K562 (cell line): ENCODE results near the gene KIF26A. TPM values are rescaled to one million over a fixed set of nuclear protein-coding genes. Genes with fewer than 3 reads are reported as not detected.

Source experiments
- ATAC-seq: fragments of 200-7000 bp; cut with Tn5 transposase; 3 replicates; pipeline ENCODE4 v1.9.1; 2020; ENCODE audit warnings: moderate library complexity
- BruUV-seq: library from RNA; stranded (reverse); fragments of 400-500 nt; replicated peaks from 2 replicates; lab custom pipeline; 2021; lab: Mats Ljungman, UMichigan
- CTCF ChIA-PET: fragments of 300-600 bp; formaldehyde crosslinking; extraction: SDS; loops from one replicate; lab custom pipeline; 2021; ENCODE audit warnings: low intra/inter-chr PET ratio; lab: Yijun Ruan, JAX
- POLR2A ChIA-PET: fragments of 300-600, 350-650 bp; sonication (Branson Sonifier 250); formaldehyde crosslinking; extraction: SDS; loops from one replicate; lab custom pipeline; 2021; ENCODE audit warnings: antibody characterized with exemption, inconsistent platforms; lab: Yijun Ruan, JAX
- DNase-seq, 4 experiments: peaks; one replicate each; pipeline versions ENCODE4 v3.0.0 to v3.0.0-alpha.2; 2011 to 2018; ENCODE audit warnings: low spot score in 3 of 4, mixed read lengths in 3 of 4; ENCODE audit errors: extremely low read depth in 1 of 4
- FAIRE-seq: peaks from 2 replicates; lab custom pipeline; 2011; peaks lifted over from hg19 to GRCh38; lab: Jason Lieb, UNC
- H2AFZ ChIP-seq: 2 replicates; pipeline ENCODE4 v1.6.0; 2011; ENCODE audit warnings: low read depth, low read length, control low read depth, inconsistent platforms
- H3K27ac ChIP-seq: fragments of 200-600 bp; 3 replicates; pipeline ENCODE4 v1.8.0; 2011; ENCODE audit warnings: low read depth, mild to moderate bottlenecking, control low read depth, inconsistent platforms, low read length, moderate library complexity, mixed read lengths; ENCODE audit errors: extremely low read depth
- H3K27me3 ChIP-seq, 2 experiments: fragments of 300-600 bp in 1 of 2; 2 replicates in 1 of 2; 3 replicates in 1 of 2; pipeline versions ENCODE4 v1.6.0 to v1.8.0; 2011; ENCODE audit warnings: inconsistent platforms in 2 of 2, low read length in 2 of 2, mild to moderate bottlenecking in 1 of 2, mixed read lengths in 1 of 2, moderate library complexity in 1 of 2; ENCODE audit not compliant: control insufficient read depth in 2 of 2, insufficient read depth in 2 of 2
- H3K36me3 ChIP-seq: fragments of 300-600 bp; 3 replicates; pipeline ENCODE4 v1.8.0; 2011; ENCODE audit warnings: mild to moderate bottlenecking, low read length, inconsistent platforms; ENCODE audit not compliant: control insufficient read depth, insufficient read depth
- H3K4me1 ChIP-seq, 2 experiments: fragments of 200-600 bp in 1 of 2; replicated peaks in 1 of 2; 2 replicates in 1 of 2; 3 replicates in 1 of 2; pipeline versions ENCODE4 v1.5.1 to v1.8.0; 2011; ENCODE audit warnings: inconsistent platforms in 2 of 2, low read length in 2 of 2, mild to moderate bottlenecking in 1 of 2, mixed read lengths in 1 of 2, moderate library complexity in 1 of 2; ENCODE audit not compliant: control insufficient read depth in 2 of 2, insufficient read depth in 2 of 2
- H3K4me2 ChIP-seq: 2 replicates; pipeline ENCODE4 v1.6.1; 2011; ENCODE audit warnings: low read length, control low read depth, inconsistent platforms, mixed read lengths; ENCODE audit not compliant: insufficient read depth
- H3K4me3 ChIP-seq: fragments of 200-600 bp; sonication (generic), shearing (Covaris generic); 2 replicates; pipeline ENCODE4 v1.5.1; 2016; ENCODE audit warnings: control low read depth, inconsistent platforms
- H3K79me2 ChIP-seq: fragments of 200-600 bp; 3 replicates; pipeline ENCODE4 v1.8.0; 2011; ENCODE audit warnings: low read length, inconsistent platforms; ENCODE audit not compliant: control insufficient read depth, insufficient read depth
- H3K9ac ChIP-seq, 2 experiments: 2 replicates each; pipeline versions ENCODE4 v1.6.0 to v1.6.1; 2011; ENCODE audit warnings: low read depth in 2 of 2, low read length in 2 of 2, control low read depth in 1 of 2, inconsistent platforms in 1 of 2, mild to moderate bottlenecking in 1 of 2, mixed read lengths in 1 of 2; ENCODE audit not compliant: insufficient read depth in 1 of 2
- H3K9me1 ChIP-seq: one replicate; pipeline ENCODE4 v1.6.0; 2011; ENCODE audit warnings: inconsistent platforms, mild to moderate bottlenecking, low read length, moderate library complexity; ENCODE audit not compliant: control insufficient read depth, insufficient read depth
- H3K9me3 ChIP-seq: replicated peaks from 2 replicates; pipeline ENCODE4 v1.5.1; 2011; ENCODE audit warnings: low read depth, low read length, inconsistent platforms; ENCODE audit not compliant: control insufficient read depth, insufficient read depth
- H4K20me1 ChIP-seq: replicated peaks from 2 replicates; pipeline ENCODE4 v1.6.1; 2011; ENCODE audit warnings: low read length, inconsistent platforms, mixed read lengths; ENCODE audit not compliant: control insufficient read depth, insufficient read depth
- FOXA1 ChIP-seq: fragments of 450-650 bp; IDR thresholded peaks from 2 replicates; pipeline ENCODE4 v1.6.1; 2016; ENCODE audit warnings: mild to moderate bottlenecking, borderline replicate concordance
- LEF1 ChIP-seq: fragments of 450-650 bp; IDR thresholded peaks from 2 replicates; pipeline ENCODE4 v1.6.1; 2016; ENCODE audit warnings: mild to moderate bottlenecking
- ZNF695 ChIP-seq: fragments of 450-650 bp; formaldehyde crosslinking; IDR thresholded peaks from 2 replicates; pipeline ENCODE4 v1.4.0; 2020; ENCODE audit warnings: mild to moderate bottlenecking, moderate library complexity
- ZNF766 ChIP-seq: fragments of 200-800 bp; sonication (Bioruptor generic); conservative IDR thresholded peaks from 2 replicates; pipeline ENCODE4 v1.6.1; 2016; ENCODE audit warnings: missing genetic modification characterization, missing compliant biosample characterization
- ZNF77 ChIP-seq: fragments of 250-450 bp; sonication (Bioruptor Pico); IDR thresholded peaks from 2 replicates; pipeline ENCODE4 v1.5.0; 2020
- WGBS: fragments of 100-300 bp; shearing (Covaris generic); methylation state at CpG from one replicate; pipeline ENCODE4 v1.1.6; 2016; ENCODE audit warnings: low coverage, mixed read lengths; ENCODE audit not compliant: insufficient coverage; ENCODE audit errors: missing lambda C conversion rate; 5-methylcytosine and 5-hydroxymethylcytosine counted together
- in situ Hi-C: fragments of 300-500 bp; cut with MboI; formaldehyde crosslinking; loops from 4 replicates; pipeline ENCODE4 v1.15.0; 2018; ENCODE audit warnings: inconsistent platforms, mixed read lengths
- intact Hi-C: fragments of 100-400 bp; cut with micrococcal nuclease; formaldehyde crosslinking; loops from 2 replicates; pipeline ENCODE4 v1.14.2; 2022
- polyA plus RNA-seq, 8 experiments: library from polyadenylated mRNA; depleted of rRNA in 4 of 8; stranded (reverse) in 5 of 8; unstranded in 3 of 8; fragments of >200 nt; fragmentation: Nextera tagmentation in 2 of 8; fragmentation: Illumina TruSeq in 1 of 8; extraction: Ambion mirVana in 2 of 8; extraction: Trizol in 1 of 8; gene quantifications; 2 replicates each; pipeline versions ENCODE4 v1.2.1 to v1.2.3, GENCODE V29; 2011 to 2014; ENCODE audit warnings: inconsistent platforms in 1 of 8, missing spikeins in 1 of 8
- total RNA-seq, 7 experiments: library from RNA; depleted of rRNA in 6 of 7; stranded (reverse); fragments of >200 nt in 6 of 7; fragmentation: Illumina TruSeq in 2 of 7; extraction: Trizol in 2 of 7; gene quantifications; 2 replicates each; pipeline versions ENCODE4 v1.2.1 to v1.2.3, GENCODE V29; 2011 to 2021; ENCODE audit warnings: low replicate concordance in 1 of 7
- TF ChIP-seq, protein P1 (sequence below): IDR thresholded peaks from 2 replicates; pipeline ENCODE4 v1.6.1; 2011; ENCODE audit not compliant: insufficient read length; ENCODE audit errors: extremely low read depth
- TF ChIP-seq, protein P2 (sequence below): fragments of 450-650 bp; formaldehyde crosslinking; IDR thresholded peaks from 2 replicates; pipeline ENCODE4 v1.4.0; 2022; ENCODE audit warnings: mild to moderate bottlenecking, moderate library complexity
- TF ChIP-seq, protein P3 (sequence below): sonication (generic); formaldehyde crosslinking; IDR thresholded peaks from 2 replicates; pipeline ENCODE4 v1.8.1; 2022; ENCODE audit warnings: missing genetic modification reagents

Gene KIF26A
- total and polyA plus RNA-seq, 9 of the 15 experiments (the other 6 are each of a cell fraction or from before 2014, with no cell fraction given) = 0.04 TPM; not detected in 8

DNA sequence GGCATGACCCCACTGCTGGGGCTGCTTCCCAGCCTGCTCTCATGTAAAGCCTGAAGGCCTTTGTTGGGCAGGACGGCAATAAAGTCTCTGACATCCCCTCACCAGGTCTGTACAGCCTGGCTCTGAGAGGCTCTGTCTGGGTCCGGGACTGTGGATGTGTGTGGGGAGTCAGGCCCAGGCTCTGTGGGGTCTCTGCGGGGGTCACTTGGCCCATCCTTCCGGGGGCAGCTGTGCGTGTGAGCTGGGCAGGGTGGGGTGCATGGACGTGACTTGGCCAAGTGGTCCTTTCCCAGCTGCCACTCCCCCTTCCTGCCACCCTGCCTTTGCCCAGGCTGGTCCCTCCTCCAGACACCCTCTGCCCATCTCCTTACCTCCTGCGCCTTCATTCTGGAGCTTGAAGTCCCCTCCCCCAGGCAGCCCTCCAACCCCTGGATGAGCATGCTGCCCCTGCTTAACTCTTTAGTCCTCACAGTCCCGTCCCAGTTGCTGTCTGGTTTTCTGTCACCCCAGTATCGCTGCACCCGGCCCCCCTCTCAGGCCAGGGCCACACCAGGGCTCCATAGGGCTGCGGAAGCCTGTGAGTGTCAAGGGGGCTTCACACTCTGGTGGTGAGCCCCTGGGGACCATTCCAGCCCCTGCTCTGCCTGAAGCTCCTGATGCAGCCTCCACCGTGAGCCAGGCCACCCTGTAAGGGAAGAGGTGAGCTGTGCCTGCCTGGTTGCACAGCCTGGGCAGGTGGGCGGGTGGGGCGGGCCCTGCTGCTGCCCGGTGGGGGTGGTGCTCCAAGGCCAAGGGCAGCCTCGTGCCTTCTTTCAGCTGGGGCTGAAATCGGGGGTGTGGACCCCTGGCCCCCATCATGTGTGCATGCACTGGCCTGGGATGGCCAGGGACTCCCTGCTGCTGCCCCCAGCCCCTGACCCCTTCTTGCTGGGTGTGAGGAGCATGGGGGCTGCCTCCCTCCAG is 25.5 kb upstream of the KIF26A start:
- Histone ChIP-seq H2AFZ (no peak overlapping the region), H3K4me1 (peaks cover 0 to 7% of the 10 kb centered on the region in 2 experiments; a peak in 2 of 5 replicates), H3K4me3 (no peak overlapping the region), H3K27ac (no peak overlapping the region), H3K4me2 (no peak overlapping the region), H3K9me3 (no peaks in the 10 kb centered on the region), H3K9me1 (no peaks in the 10 kb centered on the region), H3K79me2 (no peaks in the 10 kb centered on the region), H3K36me3 (no peaks in the 10 kb centered on the region), H4K20me1 (no peaks in the 10 kb centered on the region), H3K27me3 (no peaks in the 10 kb centered on the region), H3K9ac (no peak overlapping the region)
- 4% methylated on average over 4 of the region's 17 CpGs for WGBS
- BruUV-seq = no TSS peak
- DNase-seq = no peak
- CTCF ChIA-PET = no interaction called here
- ATAC-seq = no peak
- in situ Hi-C loops (no loop called here), intact Hi-C loops (no loop called here)
- POLR2A ChIA-PET = no interaction called here
- FAIRE-seq = no peak
- TF ChIP-seq, protein P1, sequence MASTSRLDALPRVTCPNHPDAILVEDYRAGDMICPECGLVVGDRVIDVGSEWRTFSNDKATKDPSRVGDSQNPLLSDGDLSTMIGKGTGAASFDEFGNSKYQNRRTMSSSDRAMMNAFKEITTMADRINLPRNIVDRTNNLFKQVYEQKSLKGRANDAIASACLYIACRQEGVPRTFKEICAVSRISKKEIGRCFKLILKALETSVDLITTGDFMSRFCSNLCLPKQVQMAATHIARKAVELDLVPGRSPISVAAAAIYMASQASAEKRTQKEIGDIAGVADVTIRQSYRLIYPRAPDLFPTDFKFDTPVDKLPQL = no peak
- TF ChIP-seq ZNF77 (CRISPR knock-in tag) (no peak), ZNF766 (no peak), FOXA1 (no peak), LEF1 (no peak), ZNF695 (no peak)
- TF ChIP-seq, protein P2, sequence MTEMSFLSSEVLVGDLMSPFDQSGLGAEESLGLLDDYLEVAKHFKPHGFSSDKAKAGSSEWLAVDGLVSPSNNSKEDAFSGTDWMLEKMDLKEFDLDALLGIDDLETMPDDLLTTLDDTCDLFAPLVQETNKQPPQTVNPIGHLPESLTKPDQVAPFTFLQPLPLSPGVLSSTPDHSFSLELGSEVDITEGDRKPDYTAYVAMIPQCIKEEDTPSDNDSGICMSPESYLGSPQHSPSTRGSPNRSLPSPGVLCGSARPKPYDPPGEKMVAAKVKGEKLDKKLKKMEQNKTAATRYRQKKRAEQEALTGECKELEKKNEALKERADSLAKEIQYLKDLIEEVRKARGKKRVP = no peak
- TF ChIP-seq, protein P3, sequence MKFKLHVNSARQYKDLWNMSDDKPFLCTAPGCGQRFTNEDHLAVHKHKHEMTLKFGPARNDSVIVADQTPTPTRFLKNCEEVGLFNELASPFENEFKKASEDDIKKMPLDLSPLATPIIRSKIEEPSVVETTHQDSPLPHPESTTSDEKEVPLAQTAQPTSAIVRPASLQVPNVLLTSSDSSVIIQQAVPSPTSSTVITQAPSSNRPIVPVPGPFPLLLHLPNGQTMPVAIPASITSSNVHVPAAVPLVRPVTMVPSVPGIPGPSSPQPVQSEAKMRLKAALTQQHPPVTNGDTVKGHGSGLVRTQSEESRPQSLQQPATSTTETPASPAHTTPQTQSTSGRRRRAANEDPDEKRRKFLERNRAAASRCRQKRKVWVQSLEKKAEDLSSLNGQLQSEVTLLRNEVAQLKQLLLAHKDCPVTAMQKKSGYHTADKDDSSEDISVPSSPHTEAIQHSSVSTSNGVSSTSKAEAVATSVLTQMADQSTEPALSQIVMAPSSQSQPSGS (CRISPR knock-in tag) = no peak
